ENCODE results near the gene NUMBL. TPM values are rescaled to one million over a fixed set of nuclear protein-coding genes. Genes with fewer than 3 reads are reported as not detected.
A peak's percentile ranks its signal among the peaks of the same experiment; 100 is the strongest.

Gene NUMBL
- total and polyA plus RNA-seq, 2 of the 13 experiments (the other 11 are each of a cell fraction or from before 2014, with no cell fraction given), result 0.49 to 2.3 TPM

- peak overlapping the region; percentile 95 for H3K27ac ChIP-seq (ENCODE audit: extremely low read length, insufficient read depth, low read length)
- in situ Hi-C loops (cut with HindIII; ENCODE audit: extremely low pct_ligation_motif_present, low pct_unique_long_range_greater_than_20kb), result loop anchor here (5.0 kb wide), 1 partner anchor 33 kb away; the partner anchor contains the start of genes ACTMAP and SNRPA
- H3K4me3 ChIP-seq (replicated peaks in 1 of 3; ENCODE audit: insufficient read depth in 1 of 3, low read depth in 2 of 3, low read length in 3 of 3), result peak overlapping the region; percentile 90 to 99 (median 92)
- peaks cover 56% of the 10 kb centered on the region for H3K79me2 ChIP-seq (ENCODE audit: insufficient read depth, low read length)
- WGBS (ENCODE audit: low lambda C conversion rate), result 0% methylated on average over 7 of the region's 16 CpGs
- intact Hi-C loops (cut with micrococcal nuclease; ENCODE audit: unreplicated experiment), result loop anchor here (2.0 to 5.0 kb wide), 2 partner anchors 32 to 88 kb away; partner anchors contain the start of genes ACTMAP and SNRPA
- FAIRE-seq (peak; percentile 72), ATAC-seq (peak; percentile 68), DNase-seq (ENCODE audit: low spot score) (peak; percentile 79)
- no peaks in the 10 kb centered on the region for H3K9me3 ChIP-seq (ENCODE audit: low read length)
- no peaks in the 10 kb centered on the region; a peak in 1 of 5 replicates for H3K27me3 ChIP-seq (ENCODE audit: control insufficient read depth in 1 of 2, insufficient read depth in 2 of 2, low read length in 2 of 2)
- ChIA-PET CTCF (ENCODE audit: low intra/inter-chr PET ratio, low total read pairs) (no interaction called here), POLR2A (interaction anchor here (0.8 to 1.5 kb wide), 10 partner anchors 12 to 59 kb away, joined by 3 to 14 read pairs (median 4); partner anchors contain the start of genes ACTMAP, RAB4B and SNRPA)
- no peak overlapping the region for H2AFZ ChIP-seq (ENCODE audit: low read length)
- H3K4me1 ChIP-seq (ENCODE audit: insufficient read depth, low read length), result peaks cover 53% of the 10 kb centered on the region
- BruUV-seq (replicated peaks), result no TSS peak
- H4K20me1 ChIP-seq (ENCODE audit: insufficient read depth, low read length), result 0 out of 2 replicates have a peak, but pooled peaks cover 4% of the 10 kb centered on the region
- peaks cover 4 to 14% of the 10 kb centered on the region in 2 experiments; a peak in 4 of 5 replicates for H3K36me3 ChIP-seq (replicated peaks in 1 of 2; ENCODE audit: control insufficient read depth in 1 of 2, insufficient read depth in 2 of 2, low read length in 2 of 2)
- peak overlapping the region; percentile 94 for H3K4me2 ChIP-seq (ENCODE audit: low read depth, low read length)
- H3K9ac ChIP-seq (ENCODE audit: insufficient read depth, low read depth, low read length), result peak overlapping the region; percentile 96
- TF ChIP-seq SSRP1 (CRISPR knock-in tag; IDR thresholded peaks at IDR 0.05) (no peak), ZSCAN25 (CRISPR knock-in tag; IDR thresholded peaks at IDR 0.05) (peak; percentile 57; the same call in 1 of the 2 replicates), CREB1 (IDR thresholded peaks at IDR 0.05) (no peak), CREB1 (CRISPR knock-in tag; IDR thresholded peaks at IDR 0.05) (no peak), ZBTB49 (CRISPR knock-in tag; IDR thresholded peaks at IDR 0.05; ENCODE audit: borderline replicate concordance) (no peak), ZBTB2 (CRISPR knock-in tag; IDR thresholded peaks at IDR 0.05; ENCODE audit: low read depth) (no peak), ATF1 (CRISPR knock-in tag; IDR thresholded peaks at IDR 0.05) (no peak), ADNP (CRISPR knock-in tag; IDR thresholded peaks at IDR 0.05) (no peak), SNAI1 (CRISPR knock-in tag; IDR thresholded peaks at IDR 0.05; ENCODE audit: borderline replicate concordance) (no peak), ELF3 (CRISPR knock-in tag; IDR thresholded peaks at IDR 0.05) (peak; percentile 47; the same call in 1 of the 2 replicates), PATZ1 (CRISPR knock-in tag; IDR thresholded peaks at IDR 0.05) (peak; percentile 55), IKZF5 (CRISPR knock-in tag; IDR thresholded peaks at IDR 0.05) (peak; percentile 41; the same call in 1 of the 2 replicates), TAF15 (IDR thresholded peaks at IDR 0.05; ENCODE audit: low read depth, low read length, poor library complexity, severe bottlenecking) (no peak), GABPA (IDR thresholded peaks at IDR 0.05; ENCODE audit: low read depth, low read length) (no peak), GABPA (CRISPR knock-in tag; IDR thresholded peaks at IDR 0.05; ENCODE audit: low read depth) (0 out of 2 replicates have a peak, but pooled peaks have one; percentile 10), ZNF891 (CRISPR knock-in tag; IDR thresholded peaks at IDR 0.05) (no peak), RFX3 (CRISPR knock-in tag; IDR thresholded peaks at IDR 0.05) (no peak)
These were observed 28.4 kb upstream of the NUMBL start for GRCh38 chr19:40718774-40719391.

Measured in HepG2 (cell line).